ENCODE measurements around the gene MAP1B.

Gene MAP1B

GRCh38 chr5:72216756-72217155, 109.5 kb downstream of the MAP1B start:
- no peak for DNase-seq (ENCODE audit: extremely low read depth in 1 of 2, low read depth in 1 of 2)

- DNase-seq (ENCODE audit: extremely low read depth in 1 of 2, low read depth in 1 of 2), result no peak
Measured at GRCh38 chr5:72221099-72221498, 113.8 kb downstream of the MAP1B start.

- no peak for DNase-seq (ENCODE audit: extremely low read depth in 1 of 2, low read depth in 1 of 2)
Measured at GRCh38 chr5:72221541-72221940, 114.3 kb downstream of the MAP1B start.

GRCh38 chr5:72222521-72222920, 115.2 kb downstream of the MAP1B start:
- DNase-seq (ENCODE audit: extremely low read depth in 1 of 2, low read depth in 1 of 2), result no peak

GRCh38 chr5:72223371-72223770, 116.1 kb downstream of the MAP1B start:
- DNase-seq (ENCODE audit: extremely low read depth in 1 of 2, low read depth in 1 of 2), result no peak

- DNase-seq (ENCODE audit: extremely low read depth in 1 of 2, low read depth in 1 of 2), result no peak
Measured at GRCh38 chr5:72224946-72225463, 117.7 kb downstream of the MAP1B start.

- no peak for DNase-seq (ENCODE audit: extremely low read depth in 1 of 2, low read depth in 1 of 2)
Measured at GRCh38 chr5:72225741-72226140, 118.5 kb downstream of the MAP1B start.

DNA sequence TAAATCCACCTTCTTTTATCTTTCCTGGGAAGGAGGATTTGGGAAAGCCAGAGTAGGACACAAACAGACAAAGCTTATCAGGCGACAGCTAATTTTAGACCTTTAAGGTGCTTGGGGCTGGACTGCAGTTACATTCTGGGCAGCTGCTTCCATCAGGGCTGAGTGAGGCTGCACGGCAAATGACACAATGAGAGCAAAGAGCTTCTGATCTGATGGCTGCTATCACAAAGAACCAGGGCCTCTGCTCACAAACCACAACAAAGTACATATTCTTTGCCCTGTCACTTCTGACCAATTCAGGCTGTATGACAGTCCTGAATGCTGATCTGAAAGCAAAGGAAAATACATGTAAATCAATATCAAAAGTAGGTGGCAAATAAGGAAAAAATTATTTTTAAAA, 119.7 kb downstream of the MAP1B start:
- DNase-seq (ENCODE audit: extremely low read depth in 1 of 2, low read depth in 1 of 2), result no peak

DNA sequence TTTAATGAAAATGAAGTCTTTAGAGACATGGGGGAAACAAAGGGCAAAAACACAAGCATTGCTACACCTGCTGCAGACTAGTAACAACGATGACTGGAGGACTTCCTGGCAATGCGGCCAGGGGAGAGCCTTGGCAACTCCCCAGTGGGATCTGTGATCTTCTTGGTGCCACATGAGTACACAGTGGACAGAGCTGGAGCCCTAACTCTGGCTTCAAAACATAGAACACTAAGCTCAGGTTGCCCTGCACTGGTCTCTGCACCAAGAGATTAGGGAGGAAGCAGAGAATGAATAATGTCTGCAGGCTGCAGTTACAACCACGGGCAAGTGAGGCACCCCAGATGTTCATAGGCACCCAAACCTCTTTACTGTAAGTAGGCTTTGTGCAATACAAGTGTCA, 121.7 kb downstream of the MAP1B start:
- DNase-seq (ENCODE audit: extremely low read depth in 1 of 2, low read depth in 1 of 2), result no peak

- no peak for DNase-seq (ENCODE audit: extremely low read depth in 1 of 2, low read depth in 1 of 2)
Measured at GRCh38 chr5:72231991-72232703, 124.9 kb downstream of the MAP1B start.

DNA sequence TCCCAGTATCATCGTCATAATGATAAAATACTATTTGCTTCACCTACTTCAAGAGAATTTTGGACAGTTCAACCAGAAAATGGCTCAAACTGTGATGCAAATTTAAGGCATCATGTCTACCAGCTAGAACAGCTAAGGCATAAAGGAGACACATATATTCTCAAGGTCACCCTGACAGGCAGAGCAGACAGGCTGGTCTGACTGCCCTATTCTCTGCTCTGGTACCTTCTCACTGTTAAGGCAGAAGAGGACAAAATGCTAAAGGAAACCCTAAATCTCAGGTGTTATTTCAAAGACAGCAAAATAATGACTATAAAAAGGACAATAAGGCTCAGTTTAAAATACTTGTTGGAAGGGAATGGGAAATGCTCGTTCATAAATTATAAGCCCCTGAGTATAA, 125.6 kb downstream of the MAP1B start:
- DNase-seq (ENCODE audit: extremely low read depth in 1 of 2, low read depth in 1 of 2), result no peak

GRCh38 chr5:72233835-72234234, 126.6 kb downstream of the MAP1B start:
- no peak for DNase-seq (ENCODE audit: extremely low read depth in 1 of 2, low read depth in 1 of 2)

GRCh38 chr5:72234265-72234700, 127.0 kb downstream of the MAP1B start:
- peak in 1 of 2 donors; percentile 4 for DNase-seq (ENCODE audit: extremely low read depth in 1 of 2, low read depth in 1 of 2)

- DNase-seq (ENCODE audit: extremely low read depth in 1 of 2, low read depth in 1 of 2), result no peak
Measured at GRCh38 chr5:72234868-72235267, 127.6 kb downstream of the MAP1B start.

DNA sequence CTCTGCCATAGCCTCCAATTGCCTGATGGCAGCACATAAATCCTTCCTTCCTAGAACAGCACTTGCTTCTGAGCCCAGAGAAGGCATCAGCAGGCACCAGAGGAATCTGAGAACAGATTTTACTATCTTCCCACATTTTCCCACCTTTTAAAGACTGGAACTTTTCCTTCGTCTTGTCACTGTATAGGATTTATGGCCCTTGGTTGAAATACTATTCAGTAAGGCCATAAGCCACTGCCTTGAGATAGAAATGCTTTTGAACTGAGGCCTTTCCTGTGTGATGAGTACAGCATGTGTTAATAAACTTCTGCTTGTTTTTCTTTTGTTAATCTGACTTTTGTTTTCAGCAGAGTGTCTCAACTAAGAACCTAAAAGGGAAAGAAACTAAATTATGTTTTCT, 128.4 kb downstream of the MAP1B start:
- no peak for DNase-seq (ENCODE audit: extremely low read depth in 1 of 2, low read depth in 1 of 2)

GRCh38 chr5:72237415-72237814, 130.1 kb downstream of the MAP1B start:
- DNase-seq (ENCODE audit: extremely low read depth in 1 of 2, low read depth in 1 of 2), result no peak

DNA sequence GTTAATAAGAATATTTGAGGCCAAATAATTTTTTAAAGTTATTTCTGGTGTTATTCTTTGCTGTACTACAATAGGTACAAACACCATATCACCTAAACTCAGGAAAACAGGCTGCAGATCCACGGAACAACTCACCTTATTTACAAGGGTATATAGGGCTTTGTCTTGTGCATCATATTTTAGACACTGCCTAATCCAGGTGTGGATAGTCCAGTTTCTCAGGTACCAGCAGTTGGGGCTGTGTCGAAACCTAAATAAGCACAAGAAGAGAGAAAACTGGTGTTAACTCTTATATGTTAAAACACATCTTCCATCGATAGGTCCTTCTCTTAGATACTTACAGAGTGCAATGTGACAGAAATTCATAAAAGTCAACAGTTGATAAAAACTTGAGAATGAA, 130.6 kb downstream of the MAP1B start:
- no peak for DNase-seq (ENCODE audit: extremely low read depth in 1 of 2, low read depth in 1 of 2)

DNA sequence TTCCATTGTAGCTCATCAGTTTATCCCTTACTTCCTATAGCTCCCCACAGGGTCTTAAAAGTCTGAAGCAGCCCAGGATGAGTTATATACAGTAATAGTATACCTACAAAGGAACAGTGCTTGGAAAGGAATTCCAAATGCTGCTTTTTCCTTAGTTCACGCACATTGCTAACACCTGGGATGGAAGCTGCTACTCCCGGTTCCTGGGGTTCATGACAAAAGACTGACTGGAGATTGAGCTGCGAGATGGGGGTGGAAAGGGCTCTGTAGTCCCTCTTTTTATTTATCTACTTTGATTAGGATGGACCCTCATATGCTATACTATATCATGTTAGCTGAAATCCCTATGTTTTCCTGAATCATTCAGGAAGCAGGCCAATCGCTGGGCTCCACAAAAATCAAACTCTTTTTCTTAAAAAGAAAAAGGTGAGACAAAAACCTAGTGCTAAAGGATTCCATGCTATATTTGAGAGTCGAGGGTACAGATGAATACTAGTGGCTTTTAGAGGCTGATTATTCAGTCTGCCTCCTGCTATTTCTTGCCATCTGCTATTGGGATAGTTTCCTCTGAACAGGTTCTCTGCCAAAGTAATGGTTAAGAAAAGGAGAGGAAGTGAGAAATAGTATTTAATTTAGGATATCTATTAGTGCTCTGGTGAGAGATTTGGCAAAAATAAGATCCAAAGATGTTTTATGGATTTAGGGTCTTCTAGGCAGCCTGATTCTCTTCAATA, 131.6 kb downstream of the MAP1B start:
- DNase-seq (ENCODE audit: extremely low read depth in 1 of 2, low read depth in 1 of 2), result no peak

DNA sequence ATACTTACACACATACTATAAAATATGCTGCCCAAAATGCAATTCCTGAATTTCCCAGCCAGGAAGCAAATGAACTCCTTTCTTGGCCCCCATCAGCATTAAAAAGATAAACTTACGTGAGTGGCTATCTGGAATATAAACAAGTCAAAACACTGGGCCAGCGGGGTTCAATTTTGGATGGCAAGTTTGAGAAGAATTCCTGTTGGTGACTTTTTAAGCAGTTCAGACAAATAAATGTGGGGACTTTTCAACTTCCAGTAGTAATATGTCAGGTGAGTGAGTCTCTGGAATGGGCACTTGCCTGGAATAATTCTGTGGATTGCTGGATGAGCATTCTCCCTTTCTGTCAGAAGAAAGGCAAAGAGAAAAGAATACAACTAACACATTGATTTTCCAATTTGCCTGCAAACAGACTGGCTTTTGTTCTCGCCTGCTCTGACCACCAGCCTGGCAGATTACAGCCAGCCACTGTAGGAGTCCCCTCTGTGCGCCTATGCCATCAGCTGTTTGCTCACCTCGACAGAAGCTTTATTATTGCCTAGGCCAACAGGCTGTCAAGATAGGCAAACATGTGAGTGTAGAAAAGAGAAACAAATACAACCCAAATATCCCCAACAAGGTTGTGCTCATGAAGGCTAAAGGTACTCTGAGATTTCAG, 134.2 kb downstream of the MAP1B start:
- DNase-seq (ENCODE audit: extremely low read depth in 1 of 2, low read depth in 1 of 2), result no peak

DNA sequence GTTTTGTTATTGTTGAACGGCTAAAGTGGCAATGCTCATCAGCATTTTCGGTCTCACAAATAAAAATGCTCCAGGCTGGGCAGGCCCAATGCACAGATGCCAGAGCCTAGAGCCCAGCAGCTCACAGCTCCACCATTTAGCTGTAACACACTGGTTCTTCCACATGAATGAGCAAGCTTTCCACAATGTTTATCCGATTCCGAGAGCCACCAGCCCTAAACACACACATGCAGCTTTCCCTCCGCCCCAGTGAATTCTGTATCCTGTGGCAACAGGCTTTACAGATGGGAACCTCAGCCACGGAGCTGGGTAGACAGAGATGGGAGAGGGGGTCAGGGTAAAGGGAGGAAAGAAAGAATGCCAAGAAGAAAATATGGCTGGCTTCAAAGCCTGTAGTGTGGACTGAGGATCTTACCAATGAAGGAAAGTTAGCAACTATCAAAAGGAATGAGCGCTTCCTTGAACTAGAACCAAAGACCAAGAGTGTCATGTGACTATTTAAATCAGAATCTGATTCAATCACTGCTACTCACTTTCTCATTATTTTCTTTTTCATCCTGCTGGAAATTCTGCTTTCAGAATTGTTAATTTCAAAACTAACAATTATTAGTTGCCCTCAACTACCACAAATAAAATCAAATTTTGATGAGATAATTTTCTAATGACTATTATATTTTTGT, 135.7 kb downstream of the MAP1B start:
- no peak for DNase-seq (ENCODE audit: extremely low read depth in 1 of 2, low read depth in 1 of 2)

DNA sequence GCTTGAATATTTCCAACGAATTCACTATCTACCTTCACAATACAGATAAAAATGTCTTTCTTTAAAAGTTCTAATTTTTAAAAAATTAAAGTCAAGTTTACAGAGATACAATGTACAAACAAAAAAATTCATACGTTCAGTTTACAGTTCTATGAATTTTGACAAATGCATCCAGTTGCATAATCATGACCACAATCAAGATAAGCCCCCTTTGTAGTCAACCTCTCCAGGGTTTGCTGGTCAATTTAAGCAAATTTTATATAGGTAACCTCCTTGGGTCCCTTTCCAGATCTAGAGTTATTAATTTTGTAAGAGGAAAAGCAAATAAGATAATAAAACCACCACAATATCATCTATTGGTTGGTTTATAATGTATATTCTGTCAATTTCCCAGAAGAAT, 136.4 kb downstream of the MAP1B start:
- no peak for DNase-seq (ENCODE audit: extremely low read depth in 1 of 2, low read depth in 1 of 2)

All from stimulated activated CD8-positive, alpha-beta memory T cell treated with anti-CD3 and anti-CD28 coated beads, Interleukin-7, amount 100 ng/mL, for 48 hours (primary cell).